HepG2 (cell line): ENCODE measurements around the gene GFY. TPM values are rescaled to one million over a fixed set of nuclear protein-coding genes. Genes with fewer than 3 reads are reported as not detected.

Source experiments
- BCL3 ChIP-seq: sonication (generic); formaldehyde crosslinking; IDR thresholded peaks from 2 replicates; pipeline ENCODE4 v1.5.1; 2020; ENCODE audit warnings: mild to moderate bottlenecking, missing genetic modification reagents, moderate library complexity
- CSRNP1 ChIP-seq: sonication (generic); formaldehyde crosslinking; IDR thresholded peaks from 2 replicates; pipeline ENCODE4 v1.8.1; 2023; ENCODE audit warnings: mild to moderate bottlenecking, missing genetic modification reagents
- DMTF1 ChIP-seq: sonication (generic); formaldehyde crosslinking; IDR thresholded peaks from 2 replicates; pipeline ENCODE4 v1.4.0; 2020; ENCODE audit warnings: mild to moderate bottlenecking, missing genetic modification reagents
- ELK4 ChIP-seq: sonication (generic); formaldehyde crosslinking; IDR thresholded peaks from 2 replicates; pipeline ENCODE4 v1.9.0; 2021; ENCODE audit warnings: missing genetic modification reagents, borderline replicate concordance
- FOXC1 ChIP-seq: sonication (generic); formaldehyde crosslinking; IDR thresholded peaks from 2 replicates; pipeline ENCODE4 v1.8.0; 2022; ENCODE audit warnings: mild to moderate bottlenecking, missing genetic modification reagents, borderline replicate concordance
- FOXO4 ChIP-seq: sonication (generic); formaldehyde crosslinking; conservative IDR thresholded peaks from 2 replicates; pipeline ENCODE4 v1.8.1; 2023; ENCODE audit warnings: missing genetic modification reagents
- GATA4 ChIP-seq: sonication (generic); IDR thresholded peaks from 2 replicates; pipeline ENCODE4 v1.6.1; 2016; ENCODE audit warnings: antibody characterized with exemption, low read depth, borderline replicate concordance
- HIC2 ChIP-seq: sonication (generic); formaldehyde crosslinking; IDR thresholded peaks from 2 replicates; pipeline ENCODE4 v1.9.0; 2022; ENCODE audit warnings: low read depth, missing genetic modification reagents
- KAT2B ChIP-seq: fragments of 150-350 bp; IDR thresholded peaks from 2 replicates; pipeline ENCODE4 v1.6.1; 2014; ENCODE audit warnings: low read depth, low read length, borderline replicate concordance
- MTA3 ChIP-seq: sonication (generic); formaldehyde crosslinking; IDR thresholded peaks from 2 replicates; pipeline ENCODE4 v1.4.0; 2020; ENCODE audit warnings: missing genetic modification reagents
- PITX1 ChIP-seq: sonication (generic); formaldehyde crosslinking; IDR thresholded peaks from 2 replicates; pipeline ENCODE4 v1.5.1; 2020; ENCODE audit warnings: mild to moderate bottlenecking, missing genetic modification reagents
- TARDBP ChIP-seq: sonication (generic); formaldehyde crosslinking; IDR thresholded peaks from 2 replicates; pipeline ENCODE4 v1.8.0; 2022; ENCODE audit warnings: mild to moderate bottlenecking, missing genetic modification reagents
- ZNF3 ChIP-seq: IDR thresholded peaks from 2 replicates; pipeline ENCODE4 v1.7.0; 2017; ENCODE audit warnings: inconsistent platforms
- ZNF329 ChIP-seq: sonication (generic); formaldehyde crosslinking; IDR thresholded peaks from 2 replicates; pipeline ENCODE4 v1.9.0; 2021; ENCODE audit warnings: low read depth, mild to moderate bottlenecking, missing genetic modification reagents
- ZNF550 ChIP-seq: sonication (generic); formaldehyde crosslinking; IDR thresholded peaks from 2 replicates; pipeline ENCODE4 v1.4.0; 2020; ENCODE audit warnings: mild to moderate bottlenecking, missing genetic modification reagents, borderline replicate concordance
- ZNF558 ChIP-seq: sonication (generic); formaldehyde crosslinking; IDR thresholded peaks from 2 replicates; pipeline ENCODE4 v1.9.0; 2022; ENCODE audit warnings: mild to moderate bottlenecking, missing genetic modification reagents, borderline replicate concordance
- ZNF589 ChIP-seq: sonication (generic); formaldehyde crosslinking; conservative IDR thresholded peaks from 2 replicates; pipeline ENCODE4 v1.8.0; 2022; ENCODE audit warnings: mild to moderate bottlenecking, moderate library complexity, missing genetic modification reagents
- ZNF775 ChIP-seq: sonication (generic); formaldehyde crosslinking; IDR thresholded peaks from 2 replicates; pipeline ENCODE4 v1.4.0; 2020; ENCODE audit warnings: missing genetic modification reagents, mild to moderate bottlenecking, moderate library complexity, borderline replicate concordance
- ZSCAN9 ChIP-seq: IDR thresholded peaks from 2 replicates; pipeline ENCODE4 v1.6.1; 2016; ENCODE audit warnings: borderline replicate concordance
- polyA plus RNA-seq, 8 experiments: library from polyadenylated mRNA; depleted of rRNA in 3 of 8; stranded (reverse) in 7 of 8; unstranded in 1 of 8; fragments of >200 nt; fragmentation: Illumina TruSeq in 4 of 8; extraction: Trizol in 4 of 8; gene quantifications; 2 replicates each; pipeline versions ENCODE4 v1.2.1 to v1.2.3, GENCODE V29; 2011 to 2016; ENCODE audit warnings: low read depth in 4 of 8, missing spikeins in 1 of 8, mixed read lengths in 1 of 8; ENCODE audit not compliant: insufficient read depth in 1 of 8
- total RNA-seq, 5 experiments: library from RNA; depleted of rRNA; stranded (reverse); fragments of >200 nt; fragmentation: Illumina TruSeq; extraction: Trizol; gene quantifications; 2 replicates each; pipeline ENCODE4 v1.2.3, GENCODE V29; 2016; ENCODE audit warnings: low read depth in 1 of 5

The GFY gene
- total and polyA plus RNA-seq, 2 of the 13 experiments (the other 11 are each of a cell fraction or from before 2014, with no cell fraction given): not detected

GRCh38 chr19:49451430-49452181 lies 26.4 kb downstream of the GFY start, which contains the start of gene PIH1D1 (continued):
- TF ChIP-seq DMTF1 (CRISPR knock-in tag) (no peak), ZNF329 (CRISPR knock-in tag) (0 out of 2 replicates have a peak, but pooled peaks have one; percentile 65), ZNF558 (CRISPR knock-in tag) (no peak), MTA3 (CRISPR knock-in tag) (no peak), ZNF3 (CRISPR knock-in tag) (no peak), ELK4 (CRISPR knock-in tag) (no peak), ZNF550 (CRISPR knock-in tag) (no peak), TARDBP (CRISPR knock-in tag) (peak; percentile 85), GATA4 (no peak), PITX1 (CRISPR knock-in tag) (peak; percentile 26; the same call in 1 of the 2 replicates), BCL3 (CRISPR knock-in tag) (peak; percentile 38; the same call in 1 of the 2 replicates), FOXC1 (CRISPR knock-in tag) (no peak), KAT2B (no peak), HIC2 (CRISPR knock-in tag) (no peak), CSRNP1 (0 out of 2 replicates have a peak, but pooled peaks have one; percentile 37), ZNF775 (CRISPR knock-in tag) (no peak), FOXO4 (CRISPR knock-in tag) (no peak), ZNF589 (CRISPR knock-in tag) (no peak), ZSCAN9 (CRISPR knock-in tag) (0 out of 2 replicates have a peak, but pooled peaks have one; percentile 20)
